Measurements from ENCODE around the gene VAMP1. TPM values are rescaled to one million over a fixed set of nuclear protein-coding genes. Genes with fewer than 3 reads are reported as not detected.

VAMP1 gene
- total and polyA plus RNA-seq, 2 of the 8 experiments (the other 6 are each of a cell fraction or from before 2014, with no cell fraction given) = 10.8 to 23.1 TPM

DNA sequence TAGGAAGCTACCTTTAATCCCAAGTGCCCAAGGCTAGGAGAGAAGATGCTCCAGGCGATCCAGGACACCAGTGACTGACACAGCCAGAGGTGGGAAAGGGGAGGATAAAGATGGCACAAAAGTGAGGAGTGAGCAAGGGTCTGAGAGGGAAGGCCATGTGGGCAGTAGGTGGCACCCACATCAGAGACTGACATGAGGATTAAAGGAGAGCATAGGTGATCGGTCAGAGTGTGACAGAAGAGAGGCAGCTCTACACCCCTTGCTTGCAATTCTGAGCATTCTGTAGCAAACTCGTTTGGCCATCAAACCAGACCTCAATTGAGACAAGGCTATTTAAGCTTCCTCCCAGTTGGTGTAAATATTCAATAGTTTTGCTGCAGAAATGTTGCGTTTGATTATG, 26.4 kb downstream of the VAMP1 start (continued):
- TF ChIP-seq CEBPB (IDR thresholded peaks at IDR 0.05; ENCODE audit: low read depth, low read length) = no peak
- TF ChIP-seq SAP30 (IDR thresholded peaks at IDR 0.05; ENCODE audit: insufficient read depth, insufficient replicate concordance, low read length) = no peak
- no peak for TF ChIP-seq ATF3 (IDR thresholded peaks at IDR 0.05; ENCODE audit: insufficient read depth, low read depth, low read length)
- no peak for TF ChIP-seq PHF8 (conservative IDR thresholded peaks at IDR 0.05; ENCODE audit: low read depth, low read length)
- no peak for TF ChIP-seq RXRA (IDR thresholded peaks at IDR 0.05; ENCODE audit: insufficient read depth, low read depth, low read length)
- TF ChIP-seq SIX5 (IDR thresholded peaks at IDR 0.05; ENCODE audit: low read depth, low read length) = no peak

Data from H1 (cell line).